Astrocyte (in vitro differentiated cells and primary cell): ENCODE measurements around the gene RBP3. TPM values are rescaled to one million over a fixed set of nuclear protein-coding genes. Genes with fewer than 3 reads are reported as not detected.

Source experiments
- DNase-seq: peaks from one replicate; pipeline ENCODE4 v3.0.0-alpha.2; 2010; ENCODE audit warnings: low read depth
- FAIRE-seq: peaks from 2 replicates; lab custom pipeline; 2011; peaks lifted over from hg19 to GRCh38; lab: Jason Lieb, UNC
- H2AFZ ChIP-seq: 2 replicates; pipeline ENCODE4 v1.6.0; 2012; ENCODE audit warnings: low read depth, low read length, inconsistent platforms
- H3K27ac ChIP-seq: 2 replicates; pipeline ENCODE4 v1.5.1; 2011; ENCODE audit warnings: low read depth, low read length, inconsistent platforms
- H3K27me3 ChIP-seq: 2 replicates; pipeline ENCODE4 v1.6.0; 2011; ENCODE audit warnings: low read length, inconsistent platforms; ENCODE audit not compliant: insufficient read depth
- H3K36me3 ChIP-seq: 2 replicates; pipeline ENCODE4 v1.5.1; 2011; ENCODE audit warnings: low read length, inconsistent platforms; ENCODE audit not compliant: insufficient read depth
- H3K4me1 ChIP-seq: 2 replicates; pipeline ENCODE4 v1.5.1; 2011; ENCODE audit warnings: low read length, inconsistent platforms; ENCODE audit not compliant: insufficient read depth
- H3K4me2 ChIP-seq: 2 replicates; pipeline ENCODE4 v1.6.0; 2012; ENCODE audit warnings: low read length, inconsistent platforms
- H3K4me3 ChIP-seq: 2 replicates; pipeline ENCODE4 v1.5.1; 2011; ENCODE audit warnings: low read depth, mild to moderate bottlenecking, low read length, inconsistent platforms; ENCODE audit not compliant: insufficient read depth
- H3K79me2 ChIP-seq: 2 replicates; pipeline ENCODE4 v1.6.0; 2012; ENCODE audit warnings: mild to moderate bottlenecking, low read length, inconsistent platforms; ENCODE audit not compliant: insufficient read depth
- H3K9ac ChIP-seq: 2 replicates; pipeline ENCODE4 v1.6.0; 2012; ENCODE audit warnings: mild to moderate bottlenecking, low read length, inconsistent platforms
- H3K9me3 ChIP-seq: 2 replicates; pipeline ENCODE4 v1.5.1; 2012; ENCODE audit warnings: low read depth, mild to moderate bottlenecking, low read length, inconsistent platforms; ENCODE audit not compliant: insufficient read depth
- H4K20me1 ChIP-seq: 2 replicates; pipeline ENCODE4 v1.6.0; 2012; ENCODE audit warnings: low read length, inconsistent platforms; ENCODE audit not compliant: insufficient read depth
- H3K27ac Mint-ChIP-seq: one replicate; pipeline ENCODE4 v1.8.0; 2021; ENCODE audit warnings: mild to moderate bottlenecking, mixed read lengths; ENCODE audit not compliant: unreplicated experiment
- H3K27me3 Mint-ChIP-seq: one replicate; pipeline ENCODE4 v1.8.0; 2021; ENCODE audit warnings: low read depth, mixed read lengths; ENCODE audit not compliant: unreplicated experiment
- H3K36me3 Mint-ChIP-seq: one replicate; pipeline ENCODE4 v1.8.0; 2021; ENCODE audit warnings: low read depth, mixed read lengths; ENCODE audit not compliant: unreplicated experiment
- H3K4me1 Mint-ChIP-seq: one replicate; pipeline ENCODE4 v1.8.0; 2021; ENCODE audit warnings: low read depth, mixed read lengths; ENCODE audit not compliant: unreplicated experiment
- H3K4me3 Mint-ChIP-seq: one replicate; pipeline ENCODE4 v1.8.0; 2021; ENCODE audit warnings: mild to moderate bottlenecking, moderate library complexity, mixed read lengths; ENCODE audit not compliant: unreplicated experiment
- H3K9me3 Mint-ChIP-seq: one replicate; pipeline ENCODE4 v1.8.0; 2021; ENCODE audit warnings: mild to moderate bottlenecking, mixed read lengths; ENCODE audit not compliant: unreplicated experiment
- CTCF ChIP-seq: IDR thresholded peaks from 2 replicates; pipeline ENCODE4 v1.5.1; 2011; ENCODE audit warnings: low read depth, mild to moderate bottlenecking, inconsistent platforms, low read length, moderate library complexity; ENCODE audit not compliant: insufficient read depth
- EZH2 ChIP-seq: IDR thresholded peaks from 2 replicates; pipeline ENCODE4 v1.6.1; 2012; ENCODE audit warnings: mild to moderate bottlenecking, low read length, inconsistent platforms; ENCODE audit not compliant: insufficient read depth
- total RNA-seq: library from RNA; stranded (reverse); gene quantifications from 2 replicates; pipeline ENCODE4 v1.2.1, GENCODE V29; 2021

The RBP3 gene
- total RNA-seq, 1 donor from 2014 or later, result not detected

DNA sequence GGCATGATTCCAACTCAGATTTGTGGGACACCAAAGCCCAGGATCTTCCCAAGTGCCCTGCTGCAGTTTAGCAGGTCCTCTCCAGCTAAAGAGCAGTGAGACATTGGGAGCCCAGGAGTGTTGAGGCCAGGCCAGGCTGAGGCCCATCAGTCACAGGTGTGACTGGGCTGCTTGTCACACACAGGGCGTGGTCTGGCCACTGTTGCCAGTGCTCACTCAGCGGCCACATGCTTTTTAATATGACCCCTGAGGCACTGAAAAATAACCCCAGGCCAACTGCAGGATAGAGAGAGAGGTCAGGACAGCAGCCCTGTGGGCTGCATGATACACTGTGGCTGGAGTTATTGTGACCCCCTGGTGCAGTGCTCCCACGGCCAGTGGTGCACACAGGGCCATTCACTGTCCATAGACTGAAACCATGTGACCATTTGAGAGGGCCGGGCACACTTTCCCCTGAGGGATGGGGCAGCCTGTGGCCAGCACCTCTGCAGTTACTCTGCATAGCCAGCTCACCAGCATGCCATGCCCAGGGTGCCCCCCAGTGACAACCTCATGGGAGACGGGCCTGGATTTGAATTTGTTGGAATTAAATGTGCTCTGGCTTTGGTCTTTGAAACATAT lies 21.7 kb upstream of the RBP3 start:
- no peaks in the 10 kb centered on the region for H3K79me2 ChIP-seq
- Mint-ChIP-seq H3K27ac (no peak overlapping the region), H3K4me1 (no peaks in the 10 kb centered on the region), H3K4me3 (no peak overlapping the region), H3K9me3 (no peaks in the 10 kb centered on the region), H3K36me3 (no peaks in the 10 kb centered on the region), H3K27me3 (peaks cover 41% of the 10 kb centered on the region)
- TF ChIP-seq CTCF (no peak), EZH2 (no peak)
- no peaks in the 10 kb centered on the region for H3K9me3 ChIP-seq
- DNase-seq (no peak), FAIRE-seq (no peak)
- H3K4me1 ChIP-seq, result no peaks in the 10 kb centered on the region
- no peak overlapping the region for H3K4me2 ChIP-seq
- no peaks in the 10 kb centered on the region for H3K36me3 ChIP-seq
- H3K27ac ChIP-seq, result no peak overlapping the region
- H3K4me3 ChIP-seq, result no peak overlapping the region
- no peak overlapping the region for H2AFZ ChIP-seq
- H3K9ac ChIP-seq, result no peak overlapping the region
- no peaks in the 10 kb centered on the region for H4K20me1 ChIP-seq
- H3K27me3 ChIP-seq, result peaks cover 8% of the 10 kb centered on the region

DNA sequence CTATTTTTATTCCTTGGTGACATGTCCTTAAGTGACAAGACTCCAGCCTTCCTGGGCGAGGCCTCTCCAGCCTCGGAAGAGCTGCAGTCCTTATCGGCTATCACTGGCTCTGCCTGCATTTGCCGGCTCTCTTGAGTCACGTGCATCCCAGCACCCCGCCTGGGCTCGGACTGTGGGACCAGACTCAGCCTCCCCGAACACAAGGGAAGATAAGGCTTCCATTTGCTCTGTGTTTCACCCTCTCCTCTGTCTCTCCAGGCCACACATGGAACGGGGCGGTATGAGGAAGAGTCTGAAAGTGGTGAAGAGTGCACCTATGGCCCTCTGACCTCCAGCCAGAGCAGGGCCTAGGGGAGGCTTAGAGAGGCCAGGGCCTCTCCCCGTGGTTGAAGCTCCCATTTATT lies 21.2 kb upstream of the RBP3 start:
- H3K27ac ChIP-seq, result no peak overlapping the region
- no peak for FAIRE-seq
- no peak overlapping the region for H2AFZ ChIP-seq
- Mint-ChIP-seq H3K27me3 (peaks cover 36% of the 10 kb centered on the region), H3K36me3 (no peaks in the 10 kb centered on the region), H3K4me3 (no peak overlapping the region), H3K4me1 (no peaks in the 10 kb centered on the region), H3K27ac (no peak overlapping the region), H3K9me3 (no peaks in the 10 kb centered on the region)
- no peaks in the 10 kb centered on the region for H3K4me1 ChIP-seq
- H3K9ac ChIP-seq, result no peak overlapping the region
- H3K9me3 ChIP-seq, result no peaks in the 10 kb centered on the region
- H3K27me3 ChIP-seq, result peaks cover 8% of the 10 kb centered on the region
- H3K79me2 ChIP-seq, result no peaks in the 10 kb centered on the region
- no peak for DNase-seq
- no peak for TF ChIP-seq CTCF
- no peak for TF ChIP-seq EZH2
- no peaks in the 10 kb centered on the region for H3K36me3 ChIP-seq
- no peaks in the 10 kb centered on the region for H4K20me1 ChIP-seq
- H3K4me3 ChIP-seq, result no peak overlapping the region
- no peak overlapping the region for H3K4me2 ChIP-seq

DNA sequence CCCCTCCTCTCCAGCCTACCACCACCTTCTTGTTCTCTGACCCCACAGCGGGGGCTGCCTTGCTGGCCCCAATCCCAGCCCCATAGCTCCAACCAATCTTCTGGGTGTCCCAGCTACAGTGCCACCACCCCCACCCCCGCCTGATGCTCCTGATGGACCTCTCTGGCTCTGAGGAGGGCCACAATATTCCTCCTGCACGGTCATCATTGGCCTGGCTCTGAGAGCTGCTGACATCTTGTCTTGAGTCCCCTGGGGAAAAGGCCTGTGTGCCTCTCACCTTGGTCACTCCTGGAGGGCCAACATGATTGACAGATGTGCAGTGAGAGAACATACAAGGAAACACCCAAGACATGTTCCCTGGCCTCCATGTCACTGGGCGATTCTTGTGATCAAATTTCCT lies 18.3 kb upstream of the RBP3 start:
- Histone ChIP-seq H3K27ac (no peak overlapping the region), H3K4me1 (no peaks in the 10 kb centered on the region), H3K9me3 (no peaks in the 10 kb centered on the region), H3K36me3 (no peaks in the 10 kb centered on the region), H3K9ac (no peak overlapping the region), H4K20me1 (no peaks in the 10 kb centered on the region), H2AFZ (no peak overlapping the region), H3K4me2 (no peak overlapping the region), H3K4me3 (no peak overlapping the region), H3K79me2 (no peaks in the 10 kb centered on the region), H3K27me3 (peaks cover 6% of the 10 kb centered on the region)
- no peaks in the 10 kb centered on the region for H3K9me3 Mint-ChIP-seq
- DNase-seq, result no peak
- no peak overlapping the region for H3K27ac Mint-ChIP-seq
- peaks cover 37% of the 10 kb centered on the region for H3K27me3 Mint-ChIP-seq
- no peak for TF ChIP-seq EZH2
- FAIRE-seq, result no peak
- peaks cover 3% of the 10 kb centered on the region for H3K4me1 Mint-ChIP-seq
- H3K36me3 Mint-ChIP-seq, result no peaks in the 10 kb centered on the region
- no peak overlapping the region for H3K4me3 Mint-ChIP-seq
